ENCODE measurements around the gene PKMYT1.

PKMYT1 gene

DNA sequence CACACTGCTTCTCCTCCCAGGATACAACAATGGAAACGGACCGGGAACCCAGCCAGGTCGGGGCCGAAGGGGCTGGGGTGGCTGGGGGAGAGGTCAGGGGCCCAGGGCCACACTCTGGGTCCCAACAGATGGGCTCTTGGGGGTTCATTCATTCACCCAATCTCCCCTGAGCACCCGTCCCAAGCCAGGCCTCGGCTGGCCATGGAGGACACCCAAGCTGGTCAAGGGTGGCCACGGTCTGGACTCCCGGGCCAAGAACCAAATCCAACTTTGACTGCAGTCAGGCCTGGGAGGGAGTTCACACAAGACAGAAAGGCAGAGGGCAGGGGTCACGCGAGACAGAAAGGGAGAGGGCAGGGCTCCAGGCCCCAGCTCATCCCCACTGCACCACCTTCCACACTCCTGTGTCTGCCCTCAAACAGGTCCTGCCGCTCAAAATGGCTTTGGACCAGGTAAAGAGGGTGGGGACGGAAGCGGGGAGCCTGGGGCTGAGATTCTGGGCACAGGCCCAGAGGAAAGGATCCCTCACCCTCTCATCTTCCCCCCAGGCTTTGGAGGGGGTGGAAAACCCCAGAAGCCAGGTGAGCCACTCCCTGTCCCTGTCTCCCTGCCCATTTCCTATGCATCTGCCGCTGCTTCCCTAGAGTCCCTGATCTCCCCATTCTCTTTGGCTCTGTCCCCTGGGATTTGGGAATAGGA, 12.3 kb upstream of the PKMYT1 start:
- DNase-seq: no peak

DNA sequence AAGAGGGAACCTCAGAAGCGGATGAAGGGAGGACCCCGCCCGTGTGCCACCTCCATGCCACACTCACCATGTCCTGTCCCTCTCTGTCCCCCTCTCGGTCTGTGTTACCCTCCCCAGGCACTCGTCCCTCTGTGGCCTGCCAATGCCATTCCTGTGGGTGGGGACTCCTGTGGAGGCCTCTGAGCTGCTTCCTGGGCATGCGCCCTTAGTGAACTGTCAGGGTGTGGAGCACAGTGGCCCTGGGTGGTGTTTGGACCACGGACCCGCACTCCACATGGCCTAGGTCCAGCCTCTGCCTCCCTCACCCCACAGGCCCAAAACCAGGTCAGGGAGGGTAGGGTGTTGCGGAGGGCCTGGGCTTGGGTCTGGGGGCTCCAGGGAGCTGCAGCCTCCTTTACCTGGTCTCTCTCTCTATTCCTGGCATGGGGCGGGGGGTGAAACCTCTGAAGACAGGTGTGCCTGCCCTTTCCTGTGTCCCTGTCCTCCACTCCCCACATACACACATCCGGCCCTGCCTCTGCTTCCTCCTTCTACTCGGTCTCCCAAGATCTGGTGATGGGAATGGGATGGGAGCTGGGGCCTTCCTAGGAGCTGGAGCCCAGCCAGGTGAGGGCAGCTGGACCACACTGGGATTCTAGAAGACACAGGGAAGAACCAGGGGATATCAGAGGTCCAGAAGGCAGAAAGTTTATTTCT, 11.5 kb upstream of the PKMYT1 start:
- no peak for DNase-seq

DNA sequence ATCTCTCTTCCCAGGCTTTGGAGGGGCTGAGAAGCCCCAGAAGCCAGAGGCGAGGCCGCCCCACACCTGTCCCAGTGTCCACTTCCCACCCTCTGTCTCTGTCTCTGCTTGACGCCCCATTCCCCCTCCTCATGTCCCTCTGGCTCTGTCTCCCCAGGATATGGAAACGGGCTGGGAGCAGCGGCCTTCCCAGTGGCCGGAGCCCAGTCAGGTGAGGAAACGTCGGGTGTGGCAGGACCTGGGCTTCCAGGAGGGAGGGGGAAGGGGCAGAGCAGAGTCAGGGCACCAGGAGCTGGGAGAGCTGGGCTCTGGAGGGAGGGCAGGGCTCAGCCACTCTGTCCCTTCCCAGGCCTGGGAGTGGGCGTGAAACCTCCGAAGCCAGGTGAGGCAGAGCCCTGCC, 10.6 kb upstream of the PKMYT1 start:
- no peak for DNase-seq

DNA sequence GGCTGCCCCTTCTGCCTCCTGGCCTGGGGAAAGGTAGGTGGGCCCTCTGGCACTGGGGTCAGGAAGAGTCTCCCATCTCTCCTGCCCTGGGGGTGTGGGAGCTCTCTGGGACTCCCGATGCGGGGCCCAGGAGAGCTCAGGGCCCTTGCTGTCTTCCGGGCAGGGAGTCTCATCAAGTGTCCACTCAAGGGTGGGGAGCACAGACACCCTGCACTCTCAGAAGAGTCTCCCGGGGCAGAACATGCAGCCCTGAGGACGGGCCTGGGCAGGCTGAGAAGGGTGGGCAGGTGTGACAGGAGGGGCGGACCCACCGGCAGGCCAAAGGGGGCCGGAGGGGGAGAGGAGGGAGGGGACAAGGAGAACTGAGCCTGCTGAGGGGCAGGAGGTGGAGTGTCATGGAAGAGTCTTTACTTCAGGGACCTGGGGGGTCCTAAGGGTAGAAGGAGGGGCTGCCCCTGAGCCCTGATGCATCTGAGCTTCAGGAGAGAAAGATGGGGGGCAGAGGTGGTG, 8.4 kb upstream of the PKMYT1 start:
- DNase-seq: no peak

DNA sequence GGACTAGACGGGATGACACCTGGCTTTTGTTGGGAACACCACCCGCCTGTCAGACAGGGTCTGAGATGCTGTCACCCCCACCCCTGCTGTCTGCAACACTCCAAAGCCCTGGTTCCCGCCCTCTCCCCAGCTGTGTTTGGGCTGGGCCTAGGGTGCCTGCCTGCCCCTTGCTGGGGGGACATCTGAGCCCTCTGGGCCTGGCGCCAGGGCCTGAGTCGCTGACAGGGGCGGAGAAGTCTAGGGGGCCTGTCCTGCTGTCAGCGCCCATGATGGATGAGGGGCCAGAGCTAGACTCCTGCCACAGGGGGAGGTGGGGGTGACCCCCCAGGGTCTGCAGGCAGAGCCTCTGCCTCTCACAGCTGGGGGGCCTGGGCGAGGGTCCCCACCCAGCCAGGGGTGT, 7.6 kb upstream of the PKMYT1 start:
- no peak for DNase-seq

DNA sequence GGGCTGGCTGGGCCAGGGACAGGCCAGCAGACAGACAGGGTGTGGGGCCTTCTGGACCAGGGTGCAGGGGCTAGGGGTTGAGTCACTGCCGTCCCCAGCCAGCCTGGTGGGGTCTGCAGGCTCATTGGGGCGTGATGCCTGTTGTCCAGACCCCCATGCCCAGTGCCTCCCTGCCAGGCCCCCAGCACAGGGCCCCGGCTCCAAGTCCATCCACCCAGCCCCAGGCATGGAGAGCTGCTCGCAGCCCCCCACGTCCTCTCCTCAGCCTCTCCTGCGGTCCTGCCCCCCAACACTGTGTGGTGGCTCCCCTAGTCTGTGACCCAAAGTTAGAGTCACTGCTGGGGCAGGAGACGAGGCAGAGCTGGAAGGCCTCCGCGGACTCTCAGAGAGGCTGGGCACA, 7.0 kb upstream of the PKMYT1 start:
- no peak for DNase-seq

DNA sequence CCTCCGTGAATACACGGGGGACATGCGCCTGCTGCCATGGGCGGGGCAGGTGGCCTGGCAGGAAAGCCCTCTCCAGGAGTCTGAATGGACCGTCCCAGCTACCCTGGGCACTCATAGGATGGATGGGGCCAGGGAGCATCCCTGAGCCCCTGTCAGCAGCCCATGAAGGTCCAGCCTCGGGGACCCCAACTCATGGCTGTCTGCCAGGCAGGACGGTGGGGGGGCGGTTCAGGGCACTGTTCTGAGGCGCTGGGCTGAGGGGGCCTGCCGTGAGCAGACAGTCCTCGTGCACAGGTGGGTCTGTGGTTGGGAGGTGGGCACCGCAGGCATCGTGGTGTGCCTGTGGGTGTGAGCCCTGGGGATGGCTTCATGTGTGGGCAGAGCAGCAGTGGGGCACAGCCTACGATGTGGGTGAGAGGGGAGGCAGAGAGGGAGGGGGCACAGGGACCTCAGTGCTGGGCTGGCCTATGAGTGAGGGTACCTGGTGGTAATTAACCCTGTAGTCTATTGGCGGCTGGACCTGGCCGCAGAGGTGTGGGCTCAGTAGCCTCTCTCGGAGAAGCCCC, 6.5 kb upstream of the PKMYT1 start:
- no peak for DNase-seq

DNA sequence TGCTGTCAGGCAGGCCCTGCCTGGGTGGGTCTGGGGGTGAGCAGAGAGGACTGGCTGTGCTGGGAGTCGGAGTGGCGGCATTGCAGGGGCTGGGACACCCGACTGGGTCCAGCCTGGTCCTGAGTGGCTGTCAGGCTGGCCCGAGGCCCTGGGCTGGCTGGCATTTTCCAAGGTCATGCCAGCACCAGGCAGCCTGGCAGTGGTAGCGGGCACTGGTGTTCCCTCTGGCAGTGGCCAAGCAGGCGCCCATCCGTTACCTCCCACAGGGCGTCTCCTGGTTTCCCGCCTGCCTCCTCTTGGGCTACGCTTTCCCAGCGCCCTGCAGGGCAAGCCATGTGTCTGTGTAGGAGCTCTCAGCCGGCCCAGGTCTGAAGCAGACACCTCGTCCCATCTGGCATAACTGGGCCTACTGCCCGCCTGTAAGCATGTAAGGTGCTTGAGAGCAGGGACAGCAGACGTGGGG, 5.7 kb upstream of the PKMYT1 start:
- no peak for DNase-seq

DNA sequence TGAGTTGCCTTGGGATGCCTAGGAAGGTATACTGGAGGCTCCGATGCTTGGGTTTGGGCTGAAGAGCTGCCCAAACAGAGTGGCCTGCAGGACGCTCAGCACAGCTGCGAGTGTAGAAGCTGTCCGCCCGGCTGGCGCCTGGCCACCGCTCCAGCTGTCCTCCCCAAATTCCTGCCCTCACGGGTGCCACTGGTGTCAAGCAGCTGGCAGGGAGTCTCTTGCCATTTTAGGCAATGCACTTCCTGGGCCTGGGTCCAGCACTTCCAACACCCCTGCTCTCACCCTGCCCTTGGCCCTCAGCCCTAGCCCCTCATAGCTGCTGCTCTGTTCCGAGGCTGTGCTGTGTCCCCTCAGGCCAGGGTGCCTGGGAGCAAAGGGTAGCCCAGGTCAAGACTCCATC, 5.2 kb upstream of the PKMYT1 start:
- DNase-seq: no peak

DNA sequence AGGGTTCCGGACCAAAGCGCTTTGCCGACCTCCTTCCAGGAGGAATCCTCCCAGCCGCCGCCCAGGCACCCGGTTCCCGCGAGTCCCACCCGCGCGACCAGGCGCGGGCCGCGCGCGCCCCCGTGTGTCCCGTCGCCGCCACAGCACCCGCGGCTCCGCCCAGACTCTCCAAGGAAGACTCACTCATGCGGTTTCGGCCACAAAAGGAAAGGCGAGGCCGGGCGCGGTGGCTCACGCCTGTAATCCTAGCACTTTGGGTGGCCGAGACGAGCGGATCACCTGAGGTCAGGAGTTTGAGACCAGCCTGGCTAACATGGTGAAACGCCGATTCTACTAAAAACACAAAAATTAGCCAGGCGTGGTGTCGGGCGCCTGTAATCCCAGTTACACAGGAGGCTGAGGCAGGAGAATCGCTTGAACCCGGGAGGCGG, 3.5 kb upstream of the PKMYT1 start:
- DNase-seq: peak; percentile 53

DNA sequence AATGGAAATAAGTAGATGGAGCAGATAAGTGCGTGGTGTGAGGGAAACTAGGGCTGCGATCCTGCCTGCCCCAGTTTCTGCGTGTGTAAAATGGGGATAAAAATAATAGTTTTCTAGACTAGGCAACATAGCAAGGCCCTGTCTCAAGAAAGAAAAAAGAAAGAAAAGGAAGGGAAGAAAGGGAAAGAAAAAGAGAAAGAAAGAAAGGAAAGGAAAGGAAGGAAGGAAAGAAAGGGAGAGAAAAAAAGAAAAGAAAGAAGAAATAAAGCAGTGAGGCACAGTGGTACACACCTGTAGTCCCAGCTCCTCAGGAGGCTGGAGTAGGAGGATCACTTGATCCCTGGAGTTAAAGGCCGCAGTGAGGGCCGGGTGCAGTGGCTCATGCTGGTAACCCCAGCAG, 2.2 kb upstream of the PKMYT1 start:
- DNase-seq: no peak

DNA sequence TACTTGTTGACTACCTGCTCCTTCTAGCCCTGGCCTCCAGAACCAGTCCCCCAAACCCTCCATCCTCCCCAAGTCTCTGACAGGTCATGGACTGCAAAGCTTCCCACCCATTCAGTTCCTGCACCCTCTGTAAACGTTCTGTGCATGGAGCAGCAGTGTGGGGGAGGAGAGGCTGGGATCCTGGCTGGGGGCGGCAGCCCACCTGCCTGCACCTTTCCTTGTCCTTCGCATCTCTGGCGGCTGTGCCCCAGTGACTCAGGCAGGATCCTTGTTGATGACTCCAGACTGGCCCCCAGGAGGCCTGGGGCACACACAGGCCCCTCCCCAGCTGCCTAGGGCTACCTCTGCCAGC, 1.6 kb upstream of the PKMYT1 start:
- no peak for DNase-seq

DNA sequence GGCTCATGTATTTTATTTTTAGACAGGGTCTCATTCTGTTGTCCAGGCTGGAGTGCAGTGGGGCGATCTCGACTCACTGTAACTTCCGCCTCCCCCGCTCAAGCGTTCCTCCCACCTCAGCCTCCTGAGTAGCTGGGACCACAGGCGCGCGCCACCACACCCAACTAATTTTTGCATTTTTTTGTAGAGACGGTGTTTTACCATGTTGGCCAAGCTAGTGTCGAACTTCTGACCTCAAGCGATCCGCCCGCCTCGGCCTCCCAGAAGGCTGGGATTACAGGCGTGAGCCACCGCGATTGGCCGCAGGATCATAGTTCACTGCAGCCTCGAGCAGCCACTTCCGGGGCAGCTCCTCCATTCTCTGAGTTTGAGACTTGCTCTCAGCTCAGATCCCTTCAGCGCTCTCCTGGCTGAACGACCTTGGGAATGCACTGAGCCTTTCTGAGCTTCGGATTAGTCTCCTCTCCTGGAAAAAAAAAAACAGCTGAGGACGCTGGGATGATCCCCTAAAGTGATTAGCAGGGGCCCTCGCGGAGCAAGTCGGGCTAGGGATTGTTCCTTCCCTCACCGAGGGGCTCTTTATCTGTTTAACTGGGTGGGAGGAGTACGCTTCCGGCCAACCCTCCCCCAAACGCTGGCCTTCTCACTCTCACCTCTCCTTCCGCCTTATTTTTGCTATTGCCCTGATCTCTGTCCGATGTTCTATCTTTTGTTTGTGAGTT, 1.1 kb upstream of the PKMYT1 start:
- no peak for DNase-seq

DNA sequence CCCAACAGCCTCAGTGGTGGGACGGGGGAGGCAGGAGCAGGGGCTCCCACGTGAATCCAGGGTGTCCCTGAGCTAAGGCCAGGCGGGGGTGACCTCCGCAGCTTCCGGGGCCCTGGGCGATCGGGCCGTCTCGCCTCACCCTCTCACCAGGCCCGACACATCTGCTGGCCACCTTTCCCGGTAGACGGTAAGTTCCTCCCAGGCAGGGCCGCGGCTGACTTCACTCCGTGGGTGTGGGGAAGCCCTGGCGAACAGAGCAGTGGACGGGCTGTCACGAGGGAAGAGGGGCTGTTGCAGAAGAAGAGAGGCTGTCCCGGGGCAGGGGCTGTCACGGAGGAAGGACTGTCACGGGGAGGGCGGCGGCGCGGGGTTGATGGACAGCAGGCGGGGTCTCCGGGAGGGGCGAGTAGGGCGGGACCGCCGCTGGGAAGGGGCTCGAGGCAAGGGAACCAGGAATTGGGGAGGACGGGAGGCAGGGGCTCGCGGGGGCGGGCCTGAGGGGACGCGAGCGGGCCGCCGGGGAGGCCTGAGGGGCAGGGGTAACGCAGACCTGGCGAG, 498 bp downstream of the PKMYT1 start:
- DNase-seq: no peak

DNA sequence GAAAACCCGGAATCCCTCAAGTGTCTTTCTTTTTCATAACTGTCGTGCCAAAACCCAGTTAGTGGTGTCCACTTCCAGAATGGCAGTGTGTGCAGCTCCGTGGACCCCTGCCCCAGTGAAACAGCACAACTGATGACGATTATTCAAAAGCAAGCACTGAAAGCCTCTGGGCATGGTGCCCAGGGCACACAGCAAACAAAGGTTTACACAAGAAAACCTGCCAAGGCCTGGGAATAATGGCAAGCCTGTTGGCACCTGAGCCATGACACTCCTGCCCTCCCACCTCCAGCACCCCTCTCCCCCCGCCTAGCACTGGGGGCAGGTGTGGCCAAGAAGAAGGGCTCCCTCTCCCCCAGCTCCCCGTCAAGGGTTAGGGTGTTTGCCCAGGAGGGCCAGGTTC, 2.8 kb downstream of the PKMYT1 start:
- DNase-seq: no peak

DNA sequence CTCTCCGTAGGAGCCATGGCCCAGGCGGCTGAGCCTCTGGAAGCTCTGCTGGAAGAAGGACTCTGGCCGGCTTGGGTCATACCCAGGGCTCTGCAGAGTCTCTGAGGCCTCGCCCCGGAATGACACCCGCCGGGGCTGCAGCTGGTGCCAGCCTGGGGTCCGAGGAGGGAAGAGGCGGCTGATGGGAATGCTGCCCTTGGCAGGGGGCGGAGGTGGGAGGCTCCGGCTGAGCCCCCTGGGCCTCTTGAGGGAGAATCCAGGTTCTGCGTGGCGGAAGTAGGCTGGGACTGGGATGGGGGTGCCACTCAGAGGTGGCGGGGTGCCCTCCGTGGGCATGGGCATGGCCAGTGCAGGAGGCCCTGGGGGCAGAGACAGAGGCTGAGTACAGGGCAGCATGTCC, 3.6 kb downstream of the PKMYT1 start:
- no peak for DNase-seq

DNA sequence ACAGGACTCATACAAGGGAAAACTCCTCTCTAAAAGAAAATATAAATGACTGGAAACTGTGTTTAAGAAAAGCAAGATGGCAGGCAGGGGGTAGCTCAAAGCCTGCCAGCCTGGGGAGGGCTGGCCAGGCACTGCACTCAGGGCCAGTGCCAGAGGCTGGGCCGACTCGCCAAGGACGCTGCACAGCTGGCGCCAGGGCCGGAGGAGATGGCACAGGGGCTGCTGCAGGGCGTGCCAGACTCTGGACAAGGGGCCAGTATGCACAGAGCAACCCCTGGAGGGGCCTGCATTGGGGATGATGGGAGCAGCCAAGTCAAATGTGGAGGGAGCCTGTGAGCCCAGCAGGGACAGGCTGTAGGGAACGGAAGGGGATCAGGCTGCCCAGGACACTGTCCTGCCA, 4.0 kb downstream of the PKMYT1 start:
- no peak for DNase-seq

DNA sequence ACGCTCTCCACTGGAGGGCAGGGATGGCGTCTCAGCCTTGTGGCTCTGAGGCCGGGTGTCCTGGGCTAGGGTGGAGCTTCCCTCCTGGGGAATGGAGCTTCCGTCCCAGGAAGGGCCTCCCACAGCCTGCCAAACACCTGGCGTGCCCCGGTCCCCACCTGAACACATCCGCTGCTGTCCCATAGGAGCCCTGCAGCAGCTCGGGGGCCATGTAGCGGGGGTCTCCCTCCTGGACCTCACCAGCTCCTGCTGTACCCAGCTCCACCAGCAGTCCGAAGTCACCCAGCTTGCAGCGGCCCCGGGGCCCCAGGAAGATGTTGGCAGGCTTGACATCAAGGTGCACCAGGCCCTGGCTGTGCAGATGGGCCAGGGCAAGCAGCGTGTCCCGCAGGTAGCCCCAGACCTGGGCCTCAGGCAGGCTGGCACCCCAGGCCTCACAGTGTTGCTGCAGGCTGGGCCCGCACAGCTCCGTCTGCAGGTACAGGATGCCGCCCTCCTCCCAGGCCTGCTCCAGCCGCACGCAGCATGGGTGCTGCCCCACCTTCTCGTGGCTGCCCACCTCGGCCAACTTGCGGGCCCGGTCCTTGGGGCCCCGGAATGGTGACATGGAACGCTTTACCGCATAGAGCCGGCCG, 5.0 kb downstream of the PKMYT1 start:
- DNase-seq: no peak

DNA sequence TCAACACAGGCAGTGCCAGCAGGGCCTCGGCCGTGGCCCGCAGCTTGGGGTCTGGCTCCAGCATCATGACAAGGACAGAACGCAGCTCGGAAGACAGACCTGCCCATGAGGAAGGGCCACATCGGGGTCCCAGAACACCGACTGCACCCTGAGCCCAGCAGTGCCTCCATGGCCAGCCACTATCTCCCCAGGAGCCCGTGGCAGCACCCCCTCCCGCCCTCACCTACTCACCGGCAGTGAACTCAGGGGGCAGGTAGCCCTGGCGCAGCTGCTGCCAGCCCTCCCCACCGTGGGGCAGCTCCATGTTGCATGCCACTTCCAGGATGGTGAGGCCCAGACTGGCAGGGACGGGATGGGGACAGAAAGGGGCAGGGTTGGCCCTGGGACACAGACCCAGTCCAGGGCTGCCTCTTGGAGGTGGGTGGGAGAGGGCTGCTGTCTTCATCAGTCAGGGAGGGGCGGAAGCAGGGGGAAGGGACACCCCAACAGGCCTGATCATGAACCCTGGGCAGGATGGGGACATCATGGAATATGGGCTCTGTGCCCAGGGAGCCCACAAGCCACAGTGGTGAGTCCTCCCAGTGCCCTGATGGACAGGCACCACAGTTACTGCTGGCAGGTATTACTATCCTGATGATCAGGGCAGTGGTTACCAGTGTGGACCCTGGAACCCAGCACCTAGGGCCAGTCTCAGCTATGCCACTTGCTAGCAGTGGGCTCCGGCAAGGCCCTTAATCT, 5.8 kb downstream of the PKMYT1 start:
- DNase-seq: no peak

DNA sequence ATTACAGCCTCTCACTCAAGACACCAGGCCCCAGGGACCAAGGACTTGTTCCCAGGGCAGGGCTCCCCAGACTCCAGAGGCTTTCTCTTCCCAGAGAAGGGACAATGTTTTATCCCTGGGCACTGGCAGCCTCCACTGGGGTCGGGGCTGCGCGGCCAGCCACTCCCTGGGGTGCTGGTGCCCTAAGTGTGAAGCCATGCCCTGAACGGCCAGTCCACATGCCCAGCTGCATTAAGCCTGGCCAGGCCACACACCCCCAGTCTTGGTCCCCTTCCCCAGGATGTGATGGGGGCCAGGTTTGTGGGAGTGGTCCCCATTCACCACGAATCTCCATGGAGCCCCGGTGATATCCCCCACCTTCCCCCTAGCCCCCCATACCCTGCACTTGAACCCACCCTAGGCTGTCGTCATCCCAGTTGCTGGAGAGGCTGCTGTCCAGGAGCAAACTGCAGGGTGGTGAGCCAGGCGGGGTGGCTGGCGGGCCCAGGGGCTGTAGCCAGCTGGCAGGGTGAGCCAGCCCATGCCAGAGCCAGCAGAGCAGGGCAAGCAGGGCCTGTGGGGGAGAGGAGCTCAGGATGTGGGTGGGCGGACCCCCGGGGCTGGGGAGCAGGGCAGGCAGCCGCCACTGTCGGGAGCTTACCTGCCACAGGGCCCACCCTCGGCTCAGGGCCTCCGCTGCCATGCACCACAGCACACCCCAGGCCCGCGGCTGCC, 6.5 kb downstream of the PKMYT1 start:
- DNase-seq: no peak

DNA sequence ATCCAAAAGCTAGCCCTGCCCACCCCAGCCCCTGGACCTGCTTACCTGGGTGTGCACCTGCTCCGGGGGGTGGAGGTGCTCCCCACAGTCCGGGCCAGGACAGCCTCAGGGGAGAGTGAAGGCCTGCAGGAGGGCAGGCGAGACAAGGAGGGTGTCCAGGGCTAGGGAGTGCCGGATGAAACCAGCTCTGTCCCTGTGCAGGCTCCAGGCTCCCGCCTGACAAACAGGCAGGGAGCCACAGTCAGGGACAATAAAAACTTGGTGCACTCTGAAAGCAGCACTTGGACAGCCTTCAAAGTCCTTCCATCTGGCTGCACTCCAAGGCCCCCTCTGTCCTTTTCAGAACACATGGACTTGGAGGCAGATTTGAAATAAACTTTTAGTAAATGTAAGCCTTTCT, 7.2 kb downstream of the PKMYT1 start:
- DNase-seq: no peak

Measured in NCI-H510A treated with DMSO at 0.1 percent for 48 hours (cell line).